DND-41 (cell line): ENCODE results near the gene SIGLEC1.

Experiments used
- ATAC-seq: fragments of 200-7000 bp; cut with Tn5 transposase; 3 replicates; pipeline ENCODE4 v1.9.1; 2021; ENCODE audit warnings: low read depth; ENCODE audit not compliant: insufficient read depth
- DNase-seq: peaks from one replicate; pipeline ENCODE4 v3.0.0-alpha.2; 2020
- H2AFZ ChIP-seq: 2 replicates; pipeline ENCODE4 v1.6.0; 2012; ENCODE audit warnings: low read depth, low read length
- H3K27ac ChIP-seq: 2 replicates; pipeline ENCODE4 v1.5.1; 2012; ENCODE audit warnings: low read length, inconsistent platforms
- H3K27me3 ChIP-seq: fragments of 200-600 bp; sonication (generic); 2 replicates; pipeline ENCODE4 v1.6.0; 2012; ENCODE audit warnings: low read length, mild to moderate bottlenecking, inconsistent platforms; ENCODE audit not compliant: insufficient read depth, poor library complexity
- H3K36me3 ChIP-seq: 2 replicates; pipeline ENCODE4 v1.5.1; 2012; ENCODE audit warnings: low read length, inconsistent platforms; ENCODE audit not compliant: insufficient read depth
- H3K4me1 ChIP-seq: 2 replicates; pipeline ENCODE4 v1.5.1; 2012; ENCODE audit warnings: mild to moderate bottlenecking, low read length; ENCODE audit not compliant: insufficient read depth
- H3K4me2 ChIP-seq: 2 replicates; pipeline ENCODE4 v1.6.0; 2012; ENCODE audit warnings: mild to moderate bottlenecking, moderate library complexity, low read length, inconsistent platforms; ENCODE audit not compliant: insufficient read depth
- H3K4me3 ChIP-seq, 2 experiments: fragments of 200-600 bp in 1 of 2; shearing (Covaris generic) in 1 of 2; 2 replicates each; pipeline ENCODE4 v1.5.1; 2012 to 2016; ENCODE audit warnings: inconsistent platforms in 2 of 2, low read length in 2 of 2, mild to moderate bottlenecking in 2 of 2, low read depth in 1 of 2, moderate library complexity in 1 of 2
- H3K79me2 ChIP-seq: 2 replicates; pipeline ENCODE4 v1.6.0; 2012; ENCODE audit warnings: low read length, inconsistent platforms; ENCODE audit not compliant: insufficient read depth
- H3K9ac ChIP-seq: 2 replicates; pipeline ENCODE4 v1.6.0; 2012; ENCODE audit warnings: low read depth, mild to moderate bottlenecking, inconsistent platforms, low read length, moderate library complexity
- H3K9me3 ChIP-seq: 2 replicates; pipeline ENCODE4 v1.5.1; 2012; ENCODE audit warnings: low read length, moderate library complexity, mild to moderate bottlenecking, inconsistent platforms; ENCODE audit not compliant: insufficient read depth, severe bottlenecking
- H4K20me1 ChIP-seq: 2 replicates; pipeline ENCODE4 v1.6.0; 2012; ENCODE audit warnings: low read length; ENCODE audit not compliant: insufficient read depth
- EZH2 ChIP-seq: IDR thresholded peaks from 3 replicates; pipeline ENCODE4 v1.6.1; 2012; ENCODE audit warnings: borderline replicate concordance, low read depth, mild to moderate bottlenecking, moderate library complexity, low read length, inconsistent platforms; ENCODE audit not compliant: severe bottlenecking
- TF ChIP-seq, protein P1 (sequence below): IDR thresholded peaks from 2 replicates; pipeline ENCODE4 v1.5.1; 2012; ENCODE audit warnings: borderline replicate concordance, low read length, moderate library complexity, mild to moderate bottlenecking; ENCODE audit not compliant: poor library complexity, severe bottlenecking; ENCODE audit errors: extremely low read depth

SIGLEC1 gene

DNA sequence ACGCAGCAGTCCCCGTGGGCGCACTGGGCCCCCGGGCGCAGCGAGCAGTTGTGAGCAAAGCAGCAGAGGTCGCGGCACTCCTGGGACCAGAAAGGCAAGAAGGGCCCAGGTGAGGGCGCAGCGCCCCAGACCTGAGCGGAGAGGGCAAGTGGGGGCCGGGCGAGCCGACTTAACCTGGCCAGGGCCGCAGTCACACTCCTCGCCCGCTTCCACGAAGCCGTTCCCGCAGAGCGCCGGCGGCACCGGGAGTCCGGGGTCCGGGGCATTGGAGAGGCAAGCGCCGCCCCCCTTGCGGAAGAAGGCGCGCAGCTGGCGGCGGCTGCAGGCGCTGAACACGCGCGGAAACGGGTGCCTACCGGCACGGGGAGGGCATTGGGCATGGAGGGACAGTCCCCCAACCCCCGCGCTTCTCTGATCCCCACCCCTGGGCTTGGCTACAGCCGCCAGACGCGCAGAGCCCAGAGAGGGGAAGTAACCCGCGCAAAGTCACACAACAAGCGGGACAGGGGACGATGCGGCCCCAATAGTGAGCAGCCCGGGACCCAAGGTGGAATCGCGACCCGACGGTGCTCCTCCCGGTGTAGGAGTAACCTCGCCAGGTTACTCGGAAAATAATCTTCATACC, 39.7 kb downstream of the SIGLEC1 start:
- no peak overlapping the region for H3K4me2 ChIP-seq
- peaks cover 4% of the 10 kb centered on the region for H3K27me3 ChIP-seq
- no peak for DNase-seq
- TF ChIP-seq, protein P1, sequence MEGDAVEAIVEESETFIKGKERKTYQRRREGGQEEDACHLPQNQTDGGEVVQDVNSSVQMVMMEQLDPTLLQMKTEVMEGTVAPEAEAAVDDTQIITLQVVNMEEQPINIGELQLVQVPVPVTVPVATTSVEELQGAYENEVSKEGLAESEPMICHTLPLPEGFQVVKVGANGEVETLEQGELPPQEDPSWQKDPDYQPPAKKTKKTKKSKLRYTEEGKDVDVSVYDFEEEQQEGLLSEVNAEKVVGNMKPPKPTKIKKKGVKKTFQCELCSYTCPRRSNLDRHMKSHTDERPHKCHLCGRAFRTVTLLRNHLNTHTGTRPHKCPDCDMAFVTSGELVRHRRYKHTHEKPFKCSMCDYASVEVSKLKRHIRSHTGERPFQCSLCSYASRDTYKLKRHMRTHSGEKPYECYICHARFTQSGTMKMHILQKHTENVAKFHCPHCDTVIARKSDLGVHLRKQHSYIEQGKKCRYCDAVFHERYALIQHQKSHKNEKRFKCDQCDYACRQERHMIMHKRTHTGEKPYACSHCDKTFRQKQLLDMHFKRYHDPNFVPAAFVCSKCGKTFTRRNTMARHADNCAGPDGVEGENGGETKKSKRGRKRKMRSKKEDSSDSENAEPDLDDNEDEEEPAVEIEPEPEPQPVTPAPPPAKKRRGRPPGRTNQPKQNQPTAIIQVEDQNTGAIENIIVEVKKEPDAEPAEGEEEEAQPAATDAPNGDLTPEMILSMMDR, result no peak
- TF ChIP-seq EZH2, result no peak
- peaks cover 25% of the 10 kb centered on the region for H4K20me1 ChIP-seq
- no peaks in the 10 kb centered on the region for H3K36me3 ChIP-seq
- no peaks in the 10 kb centered on the region for H3K79me2 ChIP-seq
- ATAC-seq, result no peak
- no peak overlapping the region for H3K4me3 ChIP-seq
- H3K27ac ChIP-seq, result no peak overlapping the region
- H2AFZ ChIP-seq, result no peak overlapping the region
- H3K9me3 ChIP-seq, result no peaks in the 10 kb centered on the region
- H3K9ac ChIP-seq, result no peak overlapping the region
- peaks cover 4% of the 10 kb centered on the region for H3K4me1 ChIP-seq

DNA sequence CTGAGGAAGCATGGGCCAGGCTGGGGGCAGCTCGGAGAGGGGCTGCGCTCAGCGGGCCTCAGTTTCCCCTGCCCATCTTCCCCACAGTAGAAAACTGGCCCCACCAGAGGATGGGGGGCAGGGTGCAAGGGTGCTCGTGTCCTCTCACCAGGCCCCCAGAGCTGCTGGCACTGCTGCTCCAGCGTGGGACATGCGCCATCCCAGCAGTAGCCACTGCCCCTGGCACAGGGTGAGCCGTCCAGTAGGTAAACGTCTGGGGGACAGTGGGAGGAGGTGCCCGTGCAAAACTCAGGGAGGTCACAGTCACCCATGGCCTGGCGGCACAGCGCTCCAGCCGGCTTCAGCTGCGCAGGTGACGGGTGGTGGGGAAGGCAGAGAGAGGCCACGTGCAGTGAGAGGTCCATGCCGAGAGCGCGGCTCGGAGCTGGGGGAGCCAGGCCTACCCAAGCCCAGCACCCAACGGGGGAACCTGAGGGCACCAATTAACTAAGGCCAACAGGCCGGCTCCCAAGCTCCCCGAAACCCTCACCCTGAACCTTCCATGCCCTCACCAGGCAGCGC, 40.3 kb downstream of the SIGLEC1 start:
- Histone ChIP-seq H3K36me3 (no peaks in the 10 kb centered on the region), H4K20me1 (peaks cover 25% of the 10 kb centered on the region), H3K9me3 (no peaks in the 10 kb centered on the region), H3K27me3 (peaks cover 4% of the 10 kb centered on the region), H3K79me2 (no peaks in the 10 kb centered on the region), H3K4me2 (no peak overlapping the region), H3K27ac (no peak overlapping the region), H3K4me1 (peaks cover 4% of the 10 kb centered on the region), H3K9ac (no peak overlapping the region), H2AFZ (no peak overlapping the region), H3K4me3 (no peak overlapping the region)
- ATAC-seq (no peak), DNase-seq (no peak)
- no peak for TF ChIP-seq EZH2
- TF ChIP-seq, protein P1, result no peak

DNA sequence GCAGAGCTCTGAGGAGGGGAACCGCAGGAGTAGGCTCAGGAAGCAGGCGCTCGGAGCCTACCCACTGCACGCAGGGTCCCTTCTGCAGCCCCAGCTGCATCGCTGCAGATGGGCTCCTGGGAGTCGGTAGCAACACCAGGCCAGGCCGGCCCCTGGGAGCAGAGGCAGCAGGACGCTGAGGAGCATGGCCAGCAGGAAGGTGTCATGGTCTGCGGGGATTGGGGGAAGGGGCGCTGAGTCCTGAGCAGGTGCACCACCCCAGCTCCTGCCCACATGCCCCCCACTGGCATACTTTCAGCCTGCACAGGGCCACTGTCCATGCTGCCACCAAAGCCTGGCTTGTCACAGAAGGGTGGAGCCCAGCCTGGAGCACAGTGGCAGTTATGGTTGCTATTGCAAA, 41.5 kb downstream of the SIGLEC1 start:
- Histone ChIP-seq H3K4me3 (no peak overlapping the region), H3K4me1 (no peaks in the 10 kb centered on the region), H3K27ac (no peak overlapping the region), H3K9me3 (no peaks in the 10 kb centered on the region), H4K20me1 (peaks cover 25% of the 10 kb centered on the region), H3K79me2 (no peaks in the 10 kb centered on the region), H3K27me3 (peaks cover 4% of the 10 kb centered on the region), H3K9ac (no peak overlapping the region), H3K4me2 (no peak overlapping the region), H2AFZ (no peak overlapping the region), H3K36me3 (no peaks in the 10 kb centered on the region)
- DNase-seq (no peak), ATAC-seq (no peak; the same call in 2 of the 3 replicates)
- TF ChIP-seq, protein P1, result no peak
- TF ChIP-seq EZH2, result no peak
